Activated CD8-positive, alpha-beta memory T cell treated with anti-CD3 and anti-CD28 coated beads for 48 hours (primary cell): ENCODE data around the gene CEND1.

ENCODE experiments used
- DNase-seq, 3 experiments: peaks; one replicate each; pipeline ENCODE4 v3.0.0-alpha.2; 2020; ENCODE audit warnings: low read depth in 2 of 3, low spot score in 2 of 3

The CEND1 gene

DNA sequence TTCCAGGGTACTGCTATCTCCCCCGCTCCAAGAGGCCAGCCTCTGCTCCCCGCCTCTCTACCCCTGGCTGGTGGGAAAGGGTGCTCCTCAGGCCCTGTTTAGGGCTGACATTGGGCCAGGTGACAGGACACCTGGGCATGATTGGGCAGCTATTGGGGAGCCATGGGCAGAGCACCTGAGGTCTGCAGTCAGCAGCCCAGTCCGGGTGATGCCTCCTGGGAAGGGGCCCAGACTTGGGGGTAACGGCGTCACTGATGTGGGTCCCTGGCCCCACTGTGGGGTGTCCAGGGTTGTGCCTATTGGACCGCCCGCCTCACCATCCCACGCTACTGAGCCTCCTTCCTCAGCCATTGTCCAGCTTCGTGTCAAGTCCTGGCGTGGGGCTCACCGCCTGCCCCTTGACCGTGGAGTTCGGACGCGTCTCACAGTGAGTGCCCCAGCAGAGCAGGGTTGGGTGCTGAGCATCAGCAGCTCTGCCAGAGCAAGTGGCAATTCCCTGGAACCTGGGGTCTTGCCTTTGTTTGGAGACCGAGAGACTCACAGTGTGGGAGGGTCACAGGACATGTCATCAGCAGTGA lies 9.8 kb downstream of the CEND1 start:
- no peak for DNase-seq

GRCh38 chr11:778976-779954 lies 10.6 kb downstream of the CEND1 start:
- no peak for DNase-seq

DNA sequence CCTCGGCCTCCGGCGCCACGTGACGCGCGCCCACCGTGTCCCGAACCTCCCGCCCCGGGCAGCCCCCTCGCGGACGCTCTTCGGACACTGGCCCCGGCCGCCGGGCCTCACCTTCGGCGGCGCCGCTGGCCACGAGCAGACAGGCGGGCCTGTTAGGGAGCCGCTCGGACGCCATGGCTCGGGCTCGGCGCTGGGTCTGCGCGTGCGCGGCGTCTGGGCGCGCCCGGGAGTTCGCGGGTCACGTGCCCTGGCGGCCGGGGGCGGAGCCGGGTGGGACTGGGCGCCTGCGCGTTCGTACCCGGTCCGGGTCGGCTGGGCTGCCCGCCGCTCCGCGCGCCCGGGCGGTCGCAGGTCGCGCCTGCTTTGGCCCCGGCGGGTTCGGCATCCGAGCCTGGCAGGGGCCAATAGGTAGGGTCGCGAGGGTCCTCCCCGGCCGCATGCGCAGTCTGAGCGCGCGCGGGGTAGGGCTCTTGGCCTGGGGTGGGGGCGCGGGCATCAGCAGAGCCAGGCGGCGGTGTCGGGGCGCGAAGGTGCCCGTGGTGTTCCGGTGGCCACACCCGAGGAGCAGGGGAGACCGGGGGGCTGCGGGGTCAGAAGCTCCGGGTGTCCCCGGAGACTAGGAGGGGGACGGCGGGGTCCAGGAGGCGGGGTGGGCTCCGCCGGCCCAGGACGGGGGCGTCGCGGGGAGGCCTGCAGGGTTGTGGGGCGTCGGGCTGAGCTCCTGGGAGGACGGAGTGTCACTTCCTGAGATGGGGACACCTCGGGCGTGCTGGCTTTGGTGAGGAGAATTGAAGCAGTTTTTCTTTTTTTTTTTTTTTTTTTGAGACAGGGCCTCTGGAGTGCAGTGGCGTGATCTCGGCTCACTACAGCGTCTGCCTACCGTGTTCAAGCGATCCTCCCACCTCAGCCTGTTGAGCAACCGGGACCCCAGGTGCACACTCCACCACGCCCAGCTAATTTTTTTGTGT lies 12.3 kb downstream of the CEND1 start, which contains the start of gene GATD1:
GATD1 (minus strand) TSS at position 200 of the 968 bp plus-strand sequence; CDS start at position 175, 25 bp downstream.
- peak; percentile 82 to 91 (median 89) for DNase-seq

- peak in 1 of 3 experiments; percentile 33 for DNase-seq
Measured at GRCh38 chr11:776561-777287, 13.2 kb downstream of the CEND1 start.

GRCh38 chr11:776263-776560 lies 13.7 kb downstream of the CEND1 start:
- DNase-seq = no peak

DNA sequence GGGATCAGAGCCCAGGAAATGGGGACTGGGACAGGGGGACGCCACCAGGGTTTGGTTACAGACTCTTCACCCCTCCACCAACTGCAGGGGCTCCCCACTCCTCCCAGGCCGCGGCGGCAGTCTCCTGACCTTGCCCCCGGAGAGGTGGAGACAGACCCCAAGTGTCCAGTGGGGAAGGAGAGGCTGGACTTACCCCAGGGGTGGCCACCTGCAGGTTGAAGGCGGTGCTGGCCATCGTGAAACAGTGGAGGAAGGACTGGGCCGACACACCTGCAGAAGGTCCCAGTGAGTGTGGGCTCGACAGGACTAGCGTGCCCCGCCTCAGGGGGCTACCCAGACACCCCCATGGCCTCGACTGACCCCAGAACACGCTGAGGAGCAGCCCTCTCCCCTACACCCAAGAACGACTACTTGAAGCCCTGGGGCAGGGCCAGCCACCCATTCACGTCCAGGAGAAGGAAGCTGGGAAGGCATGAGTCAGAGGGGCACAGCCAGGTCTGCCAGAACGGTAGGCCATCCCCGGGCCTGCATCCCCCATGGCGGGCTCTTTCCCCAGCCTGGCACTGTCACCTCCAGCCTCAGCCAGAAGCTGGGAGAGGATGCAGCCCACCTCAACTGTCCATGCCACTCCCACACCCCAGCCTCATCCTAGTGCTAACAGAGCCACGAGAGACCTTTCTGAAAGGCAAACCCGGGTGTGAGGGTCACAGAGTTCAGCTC lies 14.9 kb downstream of the CEND1 start:
- no peak for DNase-seq

GRCh38 chr11:773830-774229 lies 16.1 kb downstream of the CEND1 start:
- DNase-seq = no peak

GRCh38 chr11:773425-773824 lies 16.5 kb downstream of the CEND1 start:
- no peak for DNase-seq

DNA sequence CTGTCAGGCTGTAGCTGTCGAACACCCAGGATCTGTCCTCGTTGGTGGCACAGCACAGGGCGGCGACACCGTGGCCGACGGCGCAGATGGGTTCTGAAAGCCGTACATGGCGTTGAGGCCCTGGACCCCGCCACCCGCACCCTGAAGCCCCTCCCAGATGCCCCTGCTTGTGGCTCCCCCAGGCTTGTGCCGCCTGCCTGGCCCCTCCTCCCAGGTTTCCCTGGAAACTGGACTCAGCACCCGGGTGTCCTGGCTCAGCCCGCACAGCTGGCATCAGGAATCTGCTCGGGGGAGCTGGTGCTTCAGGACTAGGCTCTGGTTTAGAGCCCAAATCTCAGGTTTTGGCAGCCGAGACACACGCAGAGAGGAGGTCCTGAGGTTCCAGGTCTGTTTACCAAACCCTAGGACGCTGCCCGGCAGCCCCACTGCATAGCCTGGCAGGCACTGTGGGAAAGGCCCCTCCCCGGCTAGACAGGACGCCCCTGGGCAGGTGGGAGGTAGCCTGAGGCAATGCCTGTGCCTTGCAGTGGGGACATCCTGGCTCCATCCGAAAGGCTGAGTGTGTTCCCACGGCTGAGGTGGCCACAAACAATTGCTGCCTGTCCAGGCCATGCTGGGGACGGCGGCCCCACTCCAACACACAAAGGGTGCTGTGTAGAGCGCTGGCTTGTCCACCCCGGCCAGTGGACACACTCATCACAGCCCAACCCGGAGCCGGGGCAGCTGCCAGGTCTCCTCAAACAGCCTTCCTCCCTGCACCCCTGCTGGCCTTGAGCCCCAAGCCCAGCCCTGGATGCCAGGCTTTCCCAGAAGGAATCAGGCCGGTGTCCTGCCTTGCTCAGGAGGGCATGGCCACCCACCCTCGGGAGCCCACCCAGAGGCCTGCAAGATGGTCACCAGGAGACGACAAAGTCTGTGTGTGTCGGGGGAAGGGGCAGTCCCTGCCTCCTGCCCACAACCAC lies 17.2 kb downstream of the CEND1 start:
- no peak for DNase-seq

- no peak for DNase-seq
Measured at GRCh38 chr11:771617-772204, 18.2 kb downstream of the CEND1 start.

- DNase-seq = no peak
Measured at GRCh38 chr11:770642-771616, 19.0 kb downstream of the CEND1 start.

DNA sequence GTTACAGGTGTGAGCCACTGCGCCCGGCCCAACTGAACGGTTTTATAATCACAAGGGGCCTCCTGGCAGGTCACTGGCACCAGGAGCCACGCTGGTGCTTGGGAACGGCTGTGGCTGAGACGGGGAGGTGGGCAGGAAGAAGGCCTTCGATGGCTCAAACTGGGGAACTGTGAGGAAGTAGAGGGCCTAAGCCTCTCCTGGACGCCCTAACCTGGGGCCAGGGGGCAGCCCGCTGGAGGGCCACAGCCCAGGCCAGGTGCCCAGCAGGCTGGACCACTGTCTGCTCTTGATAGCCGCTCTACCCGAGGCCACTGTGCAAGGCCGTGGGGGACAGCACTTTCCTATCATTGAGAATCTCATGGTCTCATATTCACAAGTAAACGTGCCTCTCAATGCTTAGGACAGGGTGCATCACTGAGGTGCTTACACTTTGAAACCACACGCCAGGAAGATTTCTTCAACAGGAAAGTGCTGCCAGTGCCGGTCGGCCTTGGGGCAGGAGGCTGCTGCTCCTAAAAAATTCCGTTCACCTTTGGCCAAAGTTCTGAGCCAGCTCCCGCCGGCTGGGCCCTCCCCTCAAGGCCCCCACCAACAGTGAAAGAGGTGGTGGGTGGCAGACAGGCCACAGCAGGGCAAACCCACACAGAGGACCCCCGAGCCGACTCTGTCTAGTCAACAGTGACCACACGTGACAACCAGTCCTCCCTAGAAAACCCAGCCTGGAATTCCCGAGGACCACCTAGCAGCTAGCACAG lies 19.8 kb downstream of the CEND1 start:
- no peak for DNase-seq

DNA sequence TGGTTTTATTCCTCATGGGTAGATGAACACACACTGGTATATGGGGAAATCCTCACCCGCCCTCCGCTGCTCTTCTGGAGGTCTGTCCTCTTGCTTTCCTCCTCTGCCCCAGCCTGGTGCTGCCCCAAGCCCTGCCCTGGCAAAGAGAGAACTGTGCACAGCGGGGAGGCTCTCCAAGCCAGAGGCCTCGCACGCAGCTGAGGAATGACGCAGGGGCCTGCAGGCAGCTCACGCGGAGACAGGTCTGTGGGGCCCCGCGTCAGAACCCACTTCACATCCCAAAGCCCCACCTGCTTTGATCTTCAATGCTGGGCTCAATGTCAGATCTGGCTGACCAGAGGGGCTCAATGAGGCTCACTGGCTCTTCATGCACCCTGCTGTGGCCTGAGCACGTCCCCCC lies 22.7 kb downstream of the CEND1 start:
- DNase-seq = no peak

DNA sequence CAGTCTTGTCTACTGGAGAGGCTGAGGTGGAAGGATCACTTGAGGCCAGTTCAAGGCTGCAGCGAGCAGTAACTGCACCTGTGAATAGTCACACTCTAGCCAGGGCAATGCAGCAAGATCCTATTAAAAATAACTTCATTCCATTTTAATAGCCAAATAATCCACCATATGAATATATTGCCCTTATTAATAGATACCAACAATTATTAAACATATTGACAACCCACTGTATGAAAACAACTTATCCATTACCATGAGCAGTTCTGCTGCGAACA lies 23.0 kb downstream of the CEND1 start:
- DNase-seq = no peak

- DNase-seq = no peak
Measured at GRCh38 chr11:766106-766935, 23.6 kb downstream of the CEND1 start.

GRCh38 chr11:765802-766091 lies 24.1 kb downstream of the CEND1 start:
- DNase-seq = no peak
